ENCODE results near the gene PCP4L1.
"Not testable (repeated sequence)": the region's sequence is repeated elsewhere in the genome, so short reads cannot be mapped to it uniquely, and the experiment has no call there.

- TF ChIP-seq, protein P1, sequence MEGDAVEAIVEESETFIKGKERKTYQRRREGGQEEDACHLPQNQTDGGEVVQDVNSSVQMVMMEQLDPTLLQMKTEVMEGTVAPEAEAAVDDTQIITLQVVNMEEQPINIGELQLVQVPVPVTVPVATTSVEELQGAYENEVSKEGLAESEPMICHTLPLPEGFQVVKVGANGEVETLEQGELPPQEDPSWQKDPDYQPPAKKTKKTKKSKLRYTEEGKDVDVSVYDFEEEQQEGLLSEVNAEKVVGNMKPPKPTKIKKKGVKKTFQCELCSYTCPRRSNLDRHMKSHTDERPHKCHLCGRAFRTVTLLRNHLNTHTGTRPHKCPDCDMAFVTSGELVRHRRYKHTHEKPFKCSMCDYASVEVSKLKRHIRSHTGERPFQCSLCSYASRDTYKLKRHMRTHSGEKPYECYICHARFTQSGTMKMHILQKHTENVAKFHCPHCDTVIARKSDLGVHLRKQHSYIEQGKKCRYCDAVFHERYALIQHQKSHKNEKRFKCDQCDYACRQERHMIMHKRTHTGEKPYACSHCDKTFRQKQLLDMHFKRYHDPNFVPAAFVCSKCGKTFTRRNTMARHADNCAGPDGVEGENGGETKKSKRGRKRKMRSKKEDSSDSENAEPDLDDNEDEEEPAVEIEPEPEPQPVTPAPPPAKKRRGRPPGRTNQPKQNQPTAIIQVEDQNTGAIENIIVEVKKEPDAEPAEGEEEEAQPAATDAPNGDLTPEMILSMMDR (IDR thresholded peaks at IDR 0.05; ENCODE audit: poor library complexity): not testable (repeated sequence)
- not testable (repeated sequence) for TF ChIP-seq EZH2 (IDR thresholded peaks at IDR 0.05; ENCODE audit: borderline replicate concordance); EZH2phosphoT487 (IDR thresholded peaks at IDR 0.05; ENCODE audit: low read depth, severe bottlenecking, unreplicated experiment)
These were observed 3.2 kb upstream of the PCP4L1 start for GRCh38 chr1:161255302-161255701.

All from hepatocyte (in vitro differentiated cells).